Smooth muscle cell (in vitro differentiated cells): ENCODE data around the gene ABL1. TPM values are rescaled to one million over a fixed set of nuclear protein-coding genes. Genes with fewer than 3 reads are reported as not detected.

Experiments
- DNase-seq: peaks from one replicate; lab custom pipeline; 2025; ENCODE audit not compliant: unreplicated experiment; lab: John Stamatoyannopoulos, UW
- H2AFZ ChIP-seq: fragments of 200-600 bp; sonication (generic); 2 replicates; pipeline ENCODE4 v1.6.0; 2016; ENCODE audit warnings: antibody characterized with exemption, low read depth, mild to moderate bottlenecking
- H3F3A ChIP-seq: fragments of 200-600 bp; sonication (generic); 2 replicates; pipeline ENCODE4 v1.6.0; 2017; ENCODE audit warnings: antibody characterized with exemption, low read depth
- H3K27ac ChIP-seq: fragments of 200-600 bp; sonication (generic); 2 replicates; pipeline ENCODE4 v1.5.1; 2016; ENCODE audit warnings: low read depth, mild to moderate bottlenecking
- H3K27me3 ChIP-seq: fragments of 200-600 bp; sonication (generic); 2 replicates; pipeline ENCODE4 v1.6.1; 2016; ENCODE audit warnings: low read depth, mild to moderate bottlenecking
- H3K36me3 ChIP-seq: fragments of 200-600 bp; sonication (generic); 2 replicates; pipeline ENCODE4 v1.5.1; 2016; ENCODE audit warnings: low read depth
- H3K4me1 ChIP-seq: fragments of 200-600 bp; sonication (generic); 2 replicates; pipeline ENCODE4 v1.5.1; 2016; ENCODE audit warnings: low read depth
- H3K4me2 ChIP-seq: fragments of 200-600 bp; sonication (generic); 2 replicates; pipeline ENCODE4 v1.6.0; 2016; ENCODE audit warnings: mild to moderate bottlenecking
- H3K4me3 ChIP-seq: fragments of 200-600 bp; sonication (generic); 2 replicates; pipeline ENCODE4 v1.5.1; 2016; ENCODE audit warnings: mild to moderate bottlenecking
- H3K79me2 ChIP-seq: fragments of 200-600 bp; sonication (generic); 2 replicates; pipeline ENCODE4 v1.6.0; 2016; ENCODE audit warnings: low read depth, mild to moderate bottlenecking
- H3K9ac ChIP-seq: fragments of 200-600 bp; sonication (generic); 2 replicates; pipeline ENCODE4 v1.6.0; 2016; ENCODE audit warnings: low read depth
- H3K9me3 ChIP-seq: fragments of 200-600 bp; sonication (generic); replicated peaks from 2 replicates; pipeline ENCODE4 v1.5.1; 2016; ENCODE audit warnings: low read depth
- H4K20me1 ChIP-seq: fragments of 200-600 bp; sonication (generic); 2 replicates; pipeline ENCODE4 v1.6.0; 2016; ENCODE audit warnings: low read depth
- CTCF ChIP-seq: fragments of 200-600 bp; sonication (generic); IDR thresholded peaks from 2 replicates; pipeline ENCODE4 v1.5.1; 2017; ENCODE audit warnings: borderline replicate concordance, mild to moderate bottlenecking, antibody characterized with exemption; ENCODE audit not compliant: insufficient read depth, poor library complexity, severe bottlenecking
- WGBS: methylation state at CpG from one replicate; pipeline ENCODE4 v1.1.7; 2016; ENCODE audit warnings: low lambda C conversion rate; 5-methylcytosine and 5-hydroxymethylcytosine counted together
- polyA plus RNA-seq: library from polyadenylated mRNA; unstranded; fragments of >200 nt; fragmentation: Nextera tagmentation; extraction: Ambion mirVana; gene quantifications from 2 replicates; pipeline ENCODE4 v1.2.1, GENCODE V29; 2016
- total RNA-seq: library from RNA; depleted of rRNA; stranded (reverse); fragments of >200 nt; gene quantifications from 2 replicates; pipeline ENCODE4 v1.2.3, GENCODE V29; 2014

The ABL1 gene
- total and polyA plus RNA-seq, 2 experiments from 2014 or later, result 38.2 to 51.0 TPM

- Histone ChIP-seq H3K27me3 (no peaks in the 10 kb centered on the region), H3K4me2 (no peak overlapping the region), H3K9me3 (no peaks in the 10 kb centered on the region), H3K4me1 (no peaks in the 10 kb centered on the region), H3F3A (no peaks in the 10 kb centered on the region), H3K4me3 (no peak overlapping the region), H3K79me2 (no peaks in the 10 kb centered on the region), H2AFZ (no peak overlapping the region), H3K27ac (no peak overlapping the region), H3K36me3 (no peaks in the 10 kb centered on the region), H4K20me1 (no peaks in the 10 kb centered on the region), H3K9ac (no peak overlapping the region)
- no peak for DNase-seq
- TF ChIP-seq CTCF, result no peak
- WGBS, result 92% methylated on average over 23 of the region's 24 CpGs
These were observed 79.5 kb downstream of the ABL1 start for GRCh38 chr9:130914417-130915095.

- no peak overlapping the region for H2AFZ ChIP-seq
- WGBS, result 93% methylated on average over 8 of the region's 8 CpGs
- H4K20me1 ChIP-seq, result no peaks in the 10 kb centered on the region
- no peaks in the 10 kb centered on the region for H3K27me3 ChIP-seq
- H3K9me3 ChIP-seq, result no peaks in the 10 kb centered on the region
- H3F3A ChIP-seq, result no peaks in the 10 kb centered on the region
- no peak for DNase-seq
- H3K4me2 ChIP-seq, result no peak overlapping the region
- no peak overlapping the region for H3K9ac ChIP-seq
- no peaks in the 10 kb centered on the region for H3K79me2 ChIP-seq
- no peak for TF ChIP-seq CTCF
- no peaks in the 10 kb centered on the region for H3K4me1 ChIP-seq
- no peak overlapping the region for H3K27ac ChIP-seq
- H3K36me3 ChIP-seq, result no peaks in the 10 kb centered on the region
- no peak overlapping the region for H3K4me3 ChIP-seq
These were observed 80.0 kb downstream of the ABL1 start for GRCh38 chr9:130915096-130915447.

GRCh38 chr9:130917168-130917960 lies 82.3 kb downstream of the ABL1 start:
- H4K20me1 ChIP-seq, result no peaks in the 10 kb centered on the region
- no peak overlapping the region for H3K27ac ChIP-seq
- no peaks in the 10 kb centered on the region for H3K27me3 ChIP-seq
- H3K79me2 ChIP-seq, result no peaks in the 10 kb centered on the region
- TF ChIP-seq CTCF, result no peak
- no peak overlapping the region for H3K4me3 ChIP-seq
- no peaks in the 10 kb centered on the region for H3K9me3 ChIP-seq
- H3K4me2 ChIP-seq, result no peak overlapping the region
- H2AFZ ChIP-seq, result no peak overlapping the region
- H3F3A ChIP-seq, result no peaks in the 10 kb centered on the region
- peaks cover 5% of the 10 kb centered on the region for H3K4me1 ChIP-seq
- DNase-seq, result no peak
- 93% methylated on average over 34 of the region's 34 CpGs for WGBS
- H3K9ac ChIP-seq, result no peak overlapping the region
- H3K36me3 ChIP-seq, result no peaks in the 10 kb centered on the region
